ENCODE measurements around the gene CYP51A1. TPM values are rescaled to one million over a fixed set of nuclear protein-coding genes. Genes with fewer than 3 reads are reported as not detected.

Gene CYP51A1
- total RNA-seq, 2 experiments from 2014 or later, result 52.8 to 55.5 TPM

DNA sequence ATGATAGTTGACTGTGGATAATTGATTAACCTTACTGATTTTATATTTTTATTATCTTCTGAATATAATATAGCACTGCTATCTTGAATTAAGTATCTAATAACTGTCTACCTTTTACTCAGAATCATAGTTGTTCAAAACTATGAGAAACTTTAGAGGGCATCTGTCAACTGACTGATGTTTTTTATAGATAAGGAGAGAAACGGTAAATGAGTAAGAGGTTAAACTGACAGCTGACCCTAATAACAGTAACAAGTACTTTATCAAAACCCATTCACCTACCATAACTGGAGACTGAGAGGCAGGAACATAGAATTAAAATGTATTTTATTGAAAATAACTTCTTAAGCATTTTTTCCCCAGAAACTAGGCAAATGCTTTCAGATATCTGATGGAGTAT, 62.2 kb downstream of the CYP51A1 start:
- Mint-ChIP-seq H3K27me3 (ENCODE audit: low read depth) (no peaks in the 10 kb centered on the region), H3K9me3 (no peaks in the 10 kb centered on the region), H3K4me1 (ENCODE audit: low read depth) (no peaks in the 10 kb centered on the region), H3K27ac (no peak overlapping the region), H3K36me3 (ENCODE audit: low read depth) (peaks cover 24% of the 10 kb centered on the region), H3K4me3 (no peak overlapping the region)
- DNase-seq, result no peak
- CTCF ChIA-PET, result interaction anchor here (1.2 kb wide), 1 partner anchor 51 kb away, joined by 3 read pairs; no protein-coding TSS in a partner anchor
- intact Hi-C loops (cut with micrococcal nuclease), result loop anchor here (10.0 kb wide), 1 partner anchor 807 kb away; the partner anchor contains the start of gene FZD1

DNA sequence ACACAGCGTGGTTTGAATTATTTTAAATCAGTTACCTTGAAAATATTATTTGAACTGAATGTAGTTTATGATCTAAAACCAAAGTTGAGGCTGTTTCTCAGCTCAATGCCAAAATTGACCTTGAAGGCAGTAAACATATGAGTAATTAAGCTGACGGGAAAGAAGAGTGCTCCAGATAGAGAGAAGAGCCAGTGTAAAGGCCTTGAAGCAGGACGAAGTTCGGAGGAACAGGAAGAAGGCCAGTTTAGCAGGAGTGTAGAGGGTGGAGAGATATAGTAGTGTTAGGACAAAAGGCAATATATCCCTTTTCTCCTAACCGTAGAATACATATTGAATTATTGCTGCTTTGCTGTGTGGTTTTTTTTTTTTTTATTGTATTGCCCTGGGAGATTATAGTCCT, 63.2 kb downstream of the CYP51A1 start:
- Mint-ChIP-seq H3K27me3 (ENCODE audit: low read depth) (no peaks in the 10 kb centered on the region), H3K36me3 (ENCODE audit: low read depth) (peaks cover 24% of the 10 kb centered on the region), H3K27ac (no peak overlapping the region), H3K4me3 (no peak overlapping the region), H3K4me1 (ENCODE audit: low read depth) (no peaks in the 10 kb centered on the region), H3K9me3 (no peaks in the 10 kb centered on the region)
- CTCF ChIA-PET, result interaction anchor here (0.7 to 1.2 kb wide), 2 partner anchors 52 to 242 kb away, joined by 3 read pairs; no protein-coding TSS in a partner anchor
- no peak for DNase-seq
- intact Hi-C loops (cut with micrococcal nuclease), result loop anchor here (10.0 kb wide), 1 partner anchor 806 kb away; the partner anchor contains the start of gene FZD1

DNA sequence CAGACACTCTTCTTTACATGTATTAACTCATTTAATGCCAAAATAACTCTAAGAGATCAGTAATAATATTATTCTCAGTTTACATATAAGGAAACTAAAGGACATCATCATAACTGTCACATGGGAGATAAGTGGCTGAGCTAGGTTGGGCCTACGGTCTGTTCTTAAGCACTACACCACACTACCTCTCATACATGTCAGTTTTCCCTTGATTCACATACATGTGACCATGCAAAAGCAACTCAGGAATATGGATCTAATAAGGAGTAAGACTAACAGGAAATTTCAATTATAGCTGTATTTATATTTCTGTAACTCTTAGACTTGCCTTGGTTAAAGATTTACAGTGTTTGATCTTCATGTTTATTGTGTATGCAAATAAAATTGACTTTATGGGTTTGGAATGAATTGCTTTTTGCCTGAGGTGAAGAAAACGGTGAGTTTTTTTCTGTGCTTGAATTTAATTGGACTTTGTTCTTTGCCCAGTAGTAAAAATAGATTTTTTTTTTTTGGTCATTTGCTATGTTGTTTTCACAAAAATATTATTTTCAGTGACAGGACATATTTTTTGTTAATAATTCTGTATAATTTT, 69.7 kb downstream of the CYP51A1 start:
- Mint-ChIP-seq H3K27me3 (ENCODE audit: low read depth) (no peaks in the 10 kb centered on the region), H3K4me3 (no peak overlapping the region), H3K4me1 (ENCODE audit: low read depth) (peaks cover 3% of the 10 kb centered on the region), H3K27ac (no peak overlapping the region), H3K36me3 (ENCODE audit: low read depth) (peaks cover 9% of the 10 kb centered on the region), H3K9me3 (no peaks in the 10 kb centered on the region)
- no peak for DNase-seq
- CTCF ChIA-PET, result interaction anchor here (0.9 kb wide), 1 partner anchor 207 kb away, joined by 3 read pairs; no protein-coding TSS in a partner anchor
- intact Hi-C loops (cut with micrococcal nuclease), result no loop called here

Other genes with a start within 250 kb of the CYP51A1 start
- 10 to 100 TPM; 20.0 to 26.2 TPM for gene AKAP9, start 193.6 kb downstream of the CYP51A1 start, total RNA-seq
- not detected for gene LRRD1, start 44.7 kb upstream of the CYP51A1 start, total RNA-seq
- 10 to 100 TPM; 21.5 to 27.9 TPM for gene KRIT1, start 111.4 kb upstream of the CYP51A1 start, total RNA-seq
- 10 to 100 TPM; 37.9 to 38.4 TPM for gene ANKIB1, start 111.5 kb upstream of the CYP51A1 start, total RNA-seq

All from activated naive CD4-positive, alpha-beta T cell treated with anti-CD3 and anti-CD28 coated beads for 36 hours (primary cell).